Stimulated activated CD8-positive, alpha-beta memory T cell treated with anti-CD3 and anti-CD28 coated beads, Interleukin-4, amount 100 ng/mL, for 1 hour (primary cell): ENCODE results near the gene KDM3B.
"Not testable (repeated sequence)": the region's sequence is repeated elsewhere in the genome, so short reads cannot be mapped to it uniquely, and the experiment has no call there.

ENCODE experiments used
- DNase-seq, 2 donors: peaks; one replicate each; pipeline ENCODE4 v3.0.0-alpha.2; 2020; ENCODE audit warnings: low read depth in 2 of 2, low spot score in 1 of 2

The KDM3B gene

DNA sequence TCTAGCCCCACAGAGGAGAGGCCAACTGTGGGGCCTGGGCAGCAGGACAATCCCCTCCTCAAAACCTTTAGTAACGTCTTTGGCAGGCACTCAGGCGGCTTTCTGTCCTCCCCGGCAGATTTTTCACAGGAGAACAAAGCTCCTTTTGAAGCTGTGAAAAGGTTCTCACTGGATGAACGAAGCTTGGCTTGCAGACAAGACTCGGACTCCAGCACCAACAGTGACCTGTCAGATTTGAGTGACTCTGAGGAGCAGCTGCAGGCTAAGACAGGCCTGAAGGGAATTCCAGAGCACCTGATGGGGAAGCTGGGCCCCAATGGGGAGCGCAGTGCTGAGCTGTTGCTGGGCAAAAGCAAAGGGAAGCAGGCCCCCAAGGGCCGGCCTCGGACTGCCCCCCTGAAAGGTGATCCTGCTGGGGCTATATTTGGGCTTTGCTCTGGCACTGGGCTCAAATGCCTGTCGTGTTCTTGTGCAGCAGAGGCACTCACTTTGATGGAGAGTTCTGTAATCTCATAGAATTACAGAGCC is 39.4 kb downstream of the KDM3B start:
- no peak for DNase-seq

DNA sequence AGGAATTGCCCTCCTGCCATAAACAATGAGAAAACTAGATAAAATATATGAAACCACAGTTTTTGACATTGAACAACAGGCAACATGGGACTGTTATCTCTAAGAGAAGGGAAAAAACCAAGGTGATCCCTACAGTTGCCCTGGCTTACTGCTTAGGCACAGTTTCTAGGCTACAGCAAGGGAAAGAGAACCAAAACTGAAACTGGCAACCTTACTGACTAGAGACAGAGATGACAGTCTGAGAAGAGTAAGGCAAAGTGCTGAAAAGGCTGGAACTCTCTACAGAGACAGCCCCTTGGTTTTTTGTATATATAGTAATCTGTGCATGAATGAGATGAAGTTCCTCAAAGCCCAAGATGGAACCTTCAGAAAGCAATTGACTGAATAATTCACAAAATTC is 50.2 kb downstream of the KDM3B start:
- no peak for DNase-seq

DNA sequence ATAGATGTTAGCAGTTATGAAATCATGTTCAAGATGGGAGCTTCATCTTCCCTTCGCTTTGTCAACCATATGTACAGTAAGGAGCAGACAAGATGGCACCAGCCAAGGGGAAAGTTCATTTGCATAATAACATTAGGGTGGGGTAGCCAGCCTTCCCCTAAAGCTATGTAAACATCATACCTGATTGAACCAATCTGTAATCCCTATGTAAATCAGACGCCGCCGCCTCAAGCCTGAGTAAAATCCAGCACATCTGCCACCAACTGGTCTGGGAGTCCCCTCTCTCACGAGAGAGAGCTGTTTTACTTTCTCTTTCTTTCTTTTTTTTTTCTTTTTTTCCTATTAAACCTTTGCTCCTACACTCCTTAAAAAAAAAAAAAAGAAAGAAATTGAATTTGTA is 55.5 kb downstream of the KDM3B start:
- no peak for DNase-seq

DNA sequence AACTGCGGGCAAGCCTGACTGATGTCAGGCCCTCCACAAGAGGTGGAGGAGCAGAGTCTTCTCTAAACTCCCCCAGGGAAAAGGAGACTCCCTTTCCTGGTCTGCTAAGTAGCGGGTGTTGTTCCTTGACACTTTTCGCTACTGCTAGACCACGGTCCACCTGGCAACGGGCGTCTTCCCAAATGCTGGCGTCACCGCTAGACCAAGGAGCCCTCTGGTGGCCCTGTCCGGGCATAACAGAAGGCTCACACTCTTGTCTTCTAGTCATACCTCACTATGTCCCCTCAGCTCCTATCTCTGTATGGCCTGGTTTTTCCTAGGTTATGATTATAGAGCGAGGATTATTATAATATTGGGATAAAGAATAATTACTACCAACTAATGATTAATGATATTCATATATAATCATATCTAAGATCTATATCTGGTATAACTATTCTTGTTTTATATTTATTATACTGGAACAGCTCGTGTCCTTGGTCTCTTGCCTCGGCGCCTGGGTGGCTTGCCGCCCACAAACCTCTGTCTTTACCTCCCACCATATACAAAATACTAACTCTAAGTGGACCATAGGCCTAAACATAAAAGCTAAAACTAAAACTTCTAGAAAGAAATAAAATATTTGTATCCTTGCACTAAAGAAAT is 58.6 kb downstream of the KDM3B start:
- not testable (repeated sequence) for DNase-seq

DNA sequence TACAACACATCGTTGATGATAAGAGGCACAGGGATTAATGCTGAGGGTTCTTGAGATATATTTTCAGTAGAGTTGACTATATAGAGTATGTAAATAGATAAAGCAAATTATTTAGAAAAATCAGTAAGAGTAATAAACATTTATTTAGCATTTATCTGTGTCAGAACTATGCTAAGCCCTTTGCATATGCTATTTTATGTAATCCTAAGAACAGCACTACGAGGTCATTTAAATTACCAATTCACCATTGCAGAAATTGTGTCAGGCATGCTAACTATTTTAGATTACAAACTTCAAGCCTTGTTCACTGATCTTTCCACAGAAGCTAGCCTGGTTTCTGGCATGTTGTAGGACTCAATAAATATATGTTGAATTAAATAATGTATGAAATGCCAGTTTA is 66.0 kb downstream of the KDM3B start:
- no peak for DNase-seq

DNA sequence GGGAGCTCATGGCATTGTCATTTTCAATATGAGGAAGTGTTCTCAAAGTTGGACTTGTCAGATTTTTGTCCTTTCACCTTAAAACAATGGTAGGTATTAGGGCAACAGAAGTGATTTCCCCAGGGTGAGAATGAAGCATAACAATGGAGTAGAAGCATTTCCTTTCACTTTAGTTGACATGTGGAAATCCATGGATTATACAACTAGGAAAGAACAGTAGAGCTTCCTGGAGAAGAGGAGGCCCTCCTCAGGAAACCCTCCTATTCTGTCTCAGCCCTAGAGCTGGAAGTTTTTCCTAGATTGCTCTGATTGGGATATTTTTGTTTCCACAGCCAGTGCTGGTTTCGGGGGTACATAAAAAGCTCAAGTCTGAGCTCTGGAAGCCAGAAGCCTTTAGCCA is 72.6 kb downstream of the KDM3B start:
- DNase-seq, result no peak

DNA sequence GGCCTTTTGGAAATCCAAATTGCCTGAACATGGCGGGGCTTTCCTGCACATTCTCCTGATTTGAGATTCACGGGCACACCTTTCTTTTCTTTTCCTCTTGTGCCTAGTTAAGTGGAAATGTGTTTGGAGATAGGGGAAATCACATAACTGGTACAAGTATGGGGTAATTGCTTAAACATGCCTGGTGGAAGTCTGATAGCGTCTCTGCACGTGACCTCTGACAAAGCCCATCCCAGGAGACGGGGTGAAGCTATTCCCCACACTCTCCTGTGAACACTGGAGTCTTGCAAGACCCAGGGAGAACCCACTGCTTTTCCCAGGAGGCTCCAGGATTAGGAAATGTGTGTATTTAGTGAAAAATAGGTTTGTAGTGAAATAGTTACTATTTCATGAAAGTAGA is 83.5 kb downstream of the KDM3B start:
- DNase-seq, result no peak

DNA sequence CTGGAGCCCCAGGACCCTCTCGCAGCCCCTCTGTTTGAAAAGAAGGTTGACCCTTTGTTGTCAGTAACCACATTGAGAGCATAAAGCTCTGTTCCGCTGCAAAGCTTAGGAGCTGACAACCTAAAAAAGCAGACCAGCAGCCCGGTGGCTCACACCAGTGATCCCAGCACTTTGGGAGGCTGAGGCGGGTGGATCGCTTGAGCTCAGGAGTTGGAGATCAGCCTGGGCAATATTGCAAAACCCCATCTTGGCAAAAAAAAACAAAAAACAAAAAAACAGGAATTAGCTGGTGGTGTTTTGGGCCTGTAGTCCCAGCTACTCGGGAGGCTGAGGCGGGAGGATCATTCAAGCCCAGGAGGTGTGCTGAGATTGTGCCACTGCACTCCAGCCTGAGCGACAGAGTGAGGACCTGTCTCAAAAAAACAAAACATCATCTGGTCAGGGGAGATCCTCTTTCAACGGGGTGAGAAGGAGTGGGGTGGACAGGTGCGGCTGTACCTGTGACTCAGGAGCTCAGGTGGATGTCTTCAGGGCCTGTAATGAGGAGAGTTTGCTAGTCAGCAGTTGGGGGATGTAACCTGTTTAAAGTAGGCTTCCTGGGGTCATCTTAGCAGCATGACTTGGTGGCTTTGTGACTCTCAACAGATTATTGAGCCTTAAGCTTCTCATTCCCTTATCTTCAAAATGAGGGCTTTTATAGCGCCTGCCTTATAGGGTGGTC is 85.7 kb downstream of the KDM3B start:
- no peak for DNase-seq

DNA sequence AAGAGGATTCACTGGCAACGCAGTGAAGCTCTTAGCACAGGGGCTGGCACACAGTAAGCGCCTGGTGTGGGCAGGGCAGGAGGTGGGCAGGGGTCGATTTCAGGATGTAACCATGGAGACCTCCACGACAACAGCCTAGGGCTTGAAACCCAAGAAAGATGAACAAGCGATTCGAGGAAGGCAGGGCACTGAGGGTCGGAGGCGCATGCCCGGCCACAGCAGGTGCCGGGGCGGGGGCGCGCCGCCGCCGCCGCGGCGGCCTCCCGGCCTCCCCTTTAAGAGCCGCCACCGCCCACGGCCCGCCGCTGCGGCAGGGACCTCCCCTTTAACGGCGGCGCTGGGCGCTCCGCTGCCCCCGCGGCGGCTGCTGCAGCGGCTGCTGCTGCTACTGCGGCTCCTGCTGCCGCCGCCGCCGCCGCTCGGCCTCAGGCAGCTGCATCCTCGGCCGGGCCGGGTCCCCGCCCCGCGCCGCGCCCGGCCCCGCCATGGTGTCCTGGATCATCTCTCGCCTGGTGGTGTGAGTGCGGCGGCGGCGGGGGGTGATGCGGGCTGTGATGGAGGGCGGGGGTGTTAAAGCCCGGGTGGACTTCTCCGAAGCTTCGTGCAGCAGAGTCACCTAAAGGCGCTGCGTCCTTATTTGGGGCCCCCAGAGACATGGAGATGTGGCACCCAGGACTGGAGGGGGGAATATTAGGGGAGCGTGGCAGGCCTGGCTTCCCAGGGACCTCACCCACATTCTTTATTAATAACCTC is 86.4 kb downstream of the KDM3B start, which contains the start of gene REEP2:
TSS of gene REEP2 (plus strand) at position 334 of the 753 bp plus-strand sequence. CDS start at position 486, 152 bp downstream.
- no peak for DNase-seq

DNA sequence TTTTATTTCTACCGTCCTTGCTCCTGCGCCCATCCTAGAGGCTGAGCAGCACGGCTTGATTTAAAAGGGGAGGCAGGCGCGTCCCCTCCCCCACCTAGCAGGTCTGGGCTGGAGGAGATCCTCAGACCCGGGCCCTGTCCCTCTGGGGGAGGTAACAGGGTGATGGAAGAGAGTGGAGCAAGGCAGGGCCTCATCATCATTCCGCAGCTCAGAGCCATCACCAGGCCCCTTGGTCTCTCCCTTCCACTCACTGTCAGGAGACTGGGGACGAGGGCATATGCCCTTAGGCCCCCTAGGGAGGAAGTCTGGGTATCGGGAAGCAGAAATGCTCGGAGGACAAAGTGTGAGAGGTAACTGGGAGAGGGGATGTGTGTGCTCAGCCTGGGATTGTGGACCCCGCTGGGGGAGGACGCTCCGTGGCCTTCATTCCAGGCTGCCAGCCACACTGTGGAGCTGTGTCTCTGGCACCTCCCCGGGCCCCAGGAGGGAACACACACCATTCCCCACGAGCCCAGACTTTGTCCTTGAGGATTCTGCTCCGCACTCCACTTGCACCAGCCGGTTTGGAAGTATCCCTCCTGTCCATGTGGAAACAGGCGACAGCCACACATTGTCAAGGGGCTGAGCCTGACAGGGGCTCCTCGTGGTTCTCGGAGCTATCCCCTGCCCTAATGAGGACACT is 87.1 kb downstream of the KDM3B start:
- no peak for DNase-seq

DNA sequence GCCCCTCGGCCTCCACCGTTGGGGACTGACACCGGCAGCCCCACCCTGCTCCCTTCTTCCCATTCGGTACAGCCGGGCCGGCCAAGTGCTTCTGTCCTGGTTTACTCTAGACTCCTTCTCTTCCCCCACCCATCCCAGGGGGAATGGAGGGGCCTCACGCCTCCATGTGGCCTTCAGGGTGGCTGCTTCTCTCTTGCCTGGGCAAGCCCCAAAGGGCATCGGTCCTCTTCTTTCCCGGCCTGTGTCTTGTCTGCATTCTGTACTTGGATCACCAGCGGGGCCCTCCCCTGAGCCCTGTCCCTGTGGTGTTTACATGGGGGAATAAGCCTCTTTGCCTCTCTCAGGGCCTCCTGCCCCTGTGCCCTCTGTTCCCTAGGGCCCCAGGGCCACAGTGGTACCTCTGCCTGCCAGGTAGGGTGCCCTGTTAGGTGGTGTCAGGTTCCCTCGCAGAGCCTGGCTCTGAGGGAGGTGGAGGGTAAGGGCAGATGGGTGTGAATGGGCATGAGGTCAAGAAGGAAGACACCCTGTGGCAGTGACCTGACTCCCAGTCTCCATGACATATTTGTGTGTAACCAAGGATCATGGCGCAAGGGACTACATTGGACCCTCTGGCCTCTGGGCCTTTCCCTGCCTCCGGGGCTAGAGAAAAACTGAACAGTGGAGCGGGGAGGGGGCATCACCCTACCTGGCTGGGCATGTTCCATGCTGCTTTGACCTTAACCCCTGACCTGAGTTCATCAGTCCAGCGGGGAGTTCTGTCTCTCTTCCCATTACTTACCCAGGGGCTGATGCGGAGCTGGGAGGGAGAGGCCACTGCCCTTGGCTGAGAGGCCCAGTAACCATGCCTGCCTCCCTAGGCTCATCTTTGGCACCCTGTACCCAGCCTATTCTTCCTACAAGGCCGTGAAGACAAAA is 87.9 kb downstream of the KDM3B start:
- no peak for DNase-seq

DNA sequence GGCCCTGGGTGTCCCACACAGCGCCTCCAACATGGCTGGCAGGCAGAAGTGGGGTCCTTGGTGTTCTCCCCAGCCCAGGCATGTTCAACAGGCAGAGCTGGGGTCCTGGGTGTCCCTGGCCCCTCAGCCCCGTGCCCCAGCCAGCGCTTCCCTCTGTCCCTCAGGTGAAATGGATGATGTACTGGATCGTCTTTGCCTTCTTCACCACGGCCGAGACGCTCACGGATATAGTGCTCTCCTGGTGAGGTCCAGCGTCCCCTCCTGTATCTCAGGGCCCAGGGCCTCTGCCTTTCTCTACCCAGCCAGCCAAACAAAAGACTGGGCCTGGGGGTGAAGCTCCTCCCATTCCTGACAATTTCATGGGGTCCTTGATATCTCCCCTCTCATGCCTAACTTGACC is 88.7 kb downstream of the KDM3B start:
- DNase-seq, result no peak

DNA sequence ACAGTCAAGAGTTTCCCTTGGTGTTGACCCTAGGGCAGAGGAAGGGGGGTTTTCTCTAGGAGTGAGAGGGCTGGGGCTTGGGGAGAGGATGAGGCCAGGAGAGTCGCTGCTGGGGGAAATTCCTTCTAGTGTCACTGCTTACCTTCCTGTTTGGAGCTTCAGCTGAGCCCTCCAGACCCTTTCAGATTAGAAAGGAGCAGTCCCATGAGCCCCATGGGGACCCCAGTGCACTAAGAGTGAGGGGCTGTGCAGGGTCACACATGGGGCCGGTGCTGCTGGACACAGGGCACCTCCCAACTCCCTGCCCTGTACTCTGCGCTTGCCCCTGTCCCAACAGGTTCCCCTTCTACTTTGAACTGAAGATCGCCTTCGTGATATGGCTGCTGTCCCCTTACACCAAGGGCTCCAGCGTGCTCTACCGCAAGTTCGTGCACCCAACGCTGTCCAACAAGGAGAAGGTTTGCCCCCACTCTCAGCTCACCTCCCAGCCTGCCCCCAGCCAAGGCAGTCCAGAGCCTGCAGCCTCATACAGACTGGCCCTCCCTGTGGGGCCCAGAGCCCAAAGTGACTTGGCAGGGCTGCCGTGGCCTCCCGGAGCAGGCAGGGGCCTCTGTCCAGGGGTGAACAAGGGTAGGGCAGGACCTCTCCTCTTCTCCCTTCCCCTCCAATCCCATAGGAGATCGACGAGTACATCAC is 91.7 kb downstream of the KDM3B start:
- DNase-seq, result no peak

DNA sequence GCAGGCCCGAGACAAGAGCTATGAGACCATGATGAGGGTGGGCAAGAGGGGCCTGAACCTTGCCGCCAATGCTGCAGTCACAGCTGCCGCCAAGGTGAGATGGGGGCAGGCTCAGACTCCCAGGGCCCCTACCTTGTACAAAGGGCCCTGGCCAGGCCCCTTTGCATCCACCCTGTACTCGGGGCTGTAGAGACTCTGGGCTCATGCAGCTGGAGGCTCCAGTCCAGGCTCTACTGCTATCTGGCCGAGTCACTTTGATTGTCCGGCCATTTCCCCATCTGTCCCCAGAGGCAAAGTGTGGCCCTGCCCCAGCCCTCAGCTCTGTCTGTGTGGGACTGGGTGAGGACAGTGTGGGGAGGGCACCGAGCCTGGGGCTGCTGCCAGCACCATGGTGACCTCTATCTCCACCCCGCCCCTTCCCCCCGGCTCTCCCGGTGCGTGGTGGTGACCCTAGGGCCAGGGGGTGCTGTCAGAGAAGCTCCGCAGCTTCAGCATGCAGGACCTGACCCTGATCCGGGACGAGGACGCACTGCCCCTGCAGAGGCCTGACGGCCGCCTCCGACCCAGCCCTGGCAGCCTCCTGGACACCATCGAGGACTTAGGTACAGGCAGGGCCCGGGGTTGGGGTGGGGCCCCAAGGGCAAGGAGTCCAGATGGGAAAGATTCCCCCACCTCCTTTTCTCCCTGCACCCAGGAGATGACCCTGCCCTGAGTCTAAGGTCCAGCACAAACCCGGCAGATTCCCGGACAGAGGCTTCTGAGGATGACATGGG is 92.5 kb downstream of the KDM3B start:
- no peak for DNase-seq

DNA sequence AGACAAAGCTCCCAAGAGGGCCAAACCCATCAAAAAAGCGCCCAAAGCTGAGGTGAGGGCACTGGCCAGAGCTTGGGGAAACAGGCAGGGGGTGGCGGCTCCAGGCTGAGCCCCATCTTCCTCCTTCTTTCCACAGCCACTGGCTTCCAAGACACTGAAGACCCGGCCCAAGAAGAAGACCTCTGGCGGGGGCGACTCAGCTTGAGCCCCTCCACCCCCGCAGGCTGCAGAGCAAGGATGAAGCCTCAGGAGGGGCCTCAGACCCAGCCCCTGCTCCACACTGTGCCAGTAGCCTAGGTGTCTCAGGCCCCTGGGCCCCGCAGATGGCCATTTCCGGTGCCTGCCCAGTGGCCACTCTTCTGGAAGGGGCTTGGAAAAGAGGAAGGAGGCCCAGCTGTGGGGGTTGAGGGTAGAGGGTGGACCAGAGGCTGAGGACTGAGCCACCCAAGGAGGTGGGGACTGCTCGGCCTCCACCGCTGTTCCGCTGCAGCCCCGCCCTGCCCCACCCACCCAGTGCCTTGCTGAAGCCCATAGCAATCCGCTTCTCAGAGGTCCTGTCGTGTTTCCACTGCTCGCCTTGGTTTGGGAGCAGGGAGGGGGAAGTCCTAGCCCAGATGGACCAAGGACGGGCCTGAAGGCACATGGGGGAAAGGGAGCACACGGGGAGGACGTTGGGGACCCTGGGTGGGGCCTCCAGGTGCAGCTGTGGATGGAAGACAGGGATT is 93.2 kb downstream of the KDM3B start:
- no peak for DNase-seq

DNA sequence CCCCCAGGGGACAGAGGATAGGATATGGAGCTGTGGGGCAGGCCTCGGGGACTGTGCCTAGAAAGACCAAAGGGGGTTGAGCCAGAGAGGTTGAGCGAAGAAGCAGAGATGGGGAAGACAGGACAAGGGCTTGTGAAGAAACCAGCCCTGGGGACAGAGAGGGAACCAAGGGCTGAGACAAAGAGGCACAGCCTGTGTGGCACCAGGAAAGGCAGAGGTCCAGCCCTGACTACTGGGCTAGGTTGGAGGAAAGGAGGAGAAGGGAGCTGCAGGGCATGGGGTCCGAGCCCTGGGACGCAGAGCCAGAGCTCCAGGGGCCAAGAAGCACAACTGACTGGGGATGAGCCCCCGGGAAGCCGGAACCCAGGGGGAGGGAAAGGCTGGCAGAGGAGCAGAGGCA is 95.6 kb downstream of the KDM3B start:
- no peak for DNase-seq

DNA sequence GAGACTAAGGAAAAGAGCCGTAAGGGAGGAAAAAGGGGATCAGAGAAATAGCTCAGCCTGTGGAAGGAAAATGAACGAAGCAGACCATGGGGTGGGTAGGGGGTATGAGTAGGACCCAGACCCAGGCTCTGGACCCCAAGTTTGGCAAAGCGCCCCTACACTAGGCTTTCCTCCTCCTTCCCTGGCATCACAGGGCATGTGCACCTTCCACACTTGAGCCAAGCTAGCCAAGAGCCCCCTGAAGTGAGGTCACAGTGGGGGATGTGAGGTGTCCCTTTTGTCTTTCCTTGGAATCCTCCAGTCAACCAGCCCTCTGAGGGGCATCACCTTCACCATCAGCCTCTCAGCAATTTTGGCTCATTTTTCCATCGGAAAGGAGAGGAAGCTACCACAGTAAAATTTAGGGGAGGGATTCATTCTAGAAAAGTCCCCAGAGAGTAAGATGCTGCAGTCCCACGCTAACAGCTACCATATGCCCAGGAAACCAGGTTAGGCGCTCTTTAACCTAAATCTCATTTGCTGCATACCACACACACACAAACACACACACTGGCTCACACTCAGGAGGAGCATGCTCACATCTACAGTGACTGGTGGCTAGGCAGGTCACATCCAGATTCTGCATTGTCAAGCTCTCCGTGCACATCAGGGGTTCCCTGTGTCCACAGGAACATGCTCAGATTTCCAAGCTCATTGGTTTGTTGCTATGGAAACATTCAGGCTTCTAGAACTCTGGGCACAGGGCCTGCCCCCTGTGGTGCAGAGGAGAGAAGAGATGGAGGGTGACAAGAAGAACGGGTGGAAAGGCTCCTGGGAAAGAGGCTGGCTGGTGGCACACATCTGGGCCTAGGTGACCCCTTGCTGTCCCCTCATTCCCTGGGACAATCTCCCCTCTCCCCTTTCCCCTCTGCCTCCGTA is 96.3 kb downstream of the KDM3B start:
- DNase-seq, result no peak
